GM19467 (cell line): ENCODE data around the gene TMEM255B.
"Not testable (repeated sequence)": the region's sequence is repeated elsewhere in the genome, so short reads cannot be mapped to it uniquely, and the experiment has no call there.

Source experiments
- ATAC-seq: cut with Tn5 transposase; IDR thresholded peaks from one replicate; pipeline ENCODE4 v1.9.1; 2021; ENCODE audit warnings: mild to moderate bottlenecking, moderate library complexity; ENCODE audit not compliant: unreplicated experiment

Gene TMEM255B

DNA sequence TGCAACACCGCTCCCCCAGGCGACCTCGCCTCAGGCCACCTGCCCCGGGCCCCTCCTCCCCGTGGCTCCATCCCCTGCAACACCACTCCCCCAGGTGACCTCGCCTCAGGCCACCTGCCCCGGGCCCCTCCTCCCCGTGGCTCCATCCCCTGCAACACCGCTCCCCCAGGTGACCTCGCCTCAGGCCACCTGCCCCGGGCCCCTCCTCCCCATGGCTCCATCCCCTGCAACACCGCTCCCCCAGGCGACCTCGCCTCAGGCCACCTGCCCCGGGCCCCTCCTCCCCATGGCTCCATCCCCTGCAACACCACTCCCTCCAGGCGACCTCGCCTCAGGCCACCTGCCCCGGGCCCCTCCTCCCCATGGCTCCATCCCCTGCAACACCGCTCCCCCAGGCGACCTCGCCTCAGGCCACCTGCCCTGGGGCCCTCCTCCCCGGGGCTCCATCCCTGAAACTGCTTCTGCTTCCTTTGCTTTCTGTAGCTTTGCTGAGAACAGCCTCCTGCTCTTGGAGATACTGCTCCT, 71.5 kb downstream of the TMEM255B start:
- ATAC-seq = not testable (repeated sequence)

DNA sequence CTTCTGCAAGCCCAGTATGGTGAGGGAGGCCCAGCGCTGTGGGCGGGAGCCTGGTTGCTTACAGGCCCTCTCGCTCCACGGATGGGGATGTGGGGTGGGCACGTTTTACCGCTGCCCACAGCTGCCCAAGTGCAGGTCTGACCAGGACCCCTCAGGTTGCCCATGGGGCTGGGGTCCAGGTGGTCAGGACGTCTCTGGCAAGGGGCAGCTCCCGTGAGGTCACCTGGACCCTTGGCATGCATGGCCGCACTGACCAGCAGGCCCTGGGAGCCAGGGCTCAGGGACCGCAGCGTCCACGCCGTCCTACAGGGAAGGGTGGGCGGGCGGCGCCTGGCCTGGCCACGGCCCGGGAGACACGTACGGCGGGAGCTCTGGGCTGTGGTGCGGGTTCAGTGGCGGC, 72.0 kb downstream of the TMEM255B start:
- no peak for ATAC-seq

DNA sequence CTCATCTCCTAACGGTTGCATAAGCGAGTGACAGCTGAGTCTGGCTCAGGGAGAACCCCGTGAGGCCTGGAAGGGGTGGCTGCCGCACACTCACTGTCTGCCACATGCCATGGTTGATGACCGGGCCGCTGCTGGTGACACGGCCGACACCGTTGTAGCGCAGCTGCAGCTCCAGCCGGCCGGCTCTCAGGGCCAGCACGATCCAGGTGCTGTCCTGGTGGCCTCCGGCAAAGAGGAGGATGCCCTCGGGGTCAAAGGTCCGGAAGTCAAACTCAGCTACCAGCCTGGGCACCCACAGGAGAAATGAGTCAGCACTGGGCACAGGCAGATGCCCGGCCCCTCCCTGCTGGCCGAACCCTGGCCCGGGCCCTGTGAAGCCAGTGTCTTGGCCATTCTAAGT, 73.2 kb downstream of the TMEM255B start:
- ATAC-seq = no peak

DNA sequence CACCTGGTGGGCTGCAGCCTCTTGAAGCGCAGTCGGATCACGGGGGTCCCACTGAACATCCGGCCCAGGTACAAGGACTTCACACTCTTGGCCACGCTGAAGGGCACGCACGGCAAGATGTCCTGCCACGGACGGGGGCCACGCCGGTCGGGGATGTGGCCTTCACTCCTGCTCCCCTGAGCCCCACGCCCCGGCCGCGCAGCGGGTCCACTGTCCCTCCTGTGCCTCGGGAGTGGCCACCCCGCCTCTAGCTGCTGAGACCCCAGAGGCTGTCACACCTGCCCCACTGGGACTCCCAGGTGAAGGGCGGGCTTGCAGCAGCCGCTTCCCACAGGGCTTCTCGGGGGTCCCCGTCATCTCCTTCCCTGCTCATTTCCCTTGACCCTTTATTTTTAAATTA, 73.6 kb downstream of the TMEM255B start:
- ATAC-seq = no peak

DNA sequence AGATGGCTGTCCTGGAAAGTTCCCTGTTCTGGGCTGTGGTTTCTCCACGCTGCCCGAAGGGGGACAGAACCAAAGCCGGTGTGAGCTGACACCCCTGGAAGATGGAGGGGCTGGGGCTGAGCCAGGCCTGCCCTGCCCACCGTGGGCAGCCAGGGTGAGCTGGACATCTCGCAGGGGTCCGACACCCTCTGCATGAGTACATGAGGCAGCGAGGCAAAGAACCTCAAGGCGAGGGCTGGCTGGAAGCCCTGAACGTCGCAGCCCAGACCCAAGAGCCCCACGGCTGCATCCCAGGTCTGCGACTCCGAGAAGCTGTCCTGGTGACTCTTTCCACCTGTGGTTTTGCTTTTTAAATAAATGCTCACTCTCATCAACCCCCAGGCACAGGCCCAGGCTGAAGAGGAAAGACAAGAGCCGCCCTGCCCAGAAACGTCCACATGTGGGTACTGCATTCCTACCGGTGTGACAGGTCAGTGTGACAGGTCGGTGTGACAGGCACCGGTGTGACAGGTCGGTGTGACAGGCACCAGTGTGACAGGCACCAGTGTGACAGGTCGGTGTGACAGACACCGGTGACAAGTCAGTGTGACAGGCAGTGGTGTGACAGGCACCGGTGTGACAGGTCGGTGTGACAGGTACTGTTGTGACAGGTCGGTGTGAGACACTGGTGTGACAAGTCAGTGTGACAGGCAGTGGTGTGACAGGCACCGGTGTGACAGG, 74.2 kb downstream of the TMEM255B start:
- ATAC-seq = no peak

DNA sequence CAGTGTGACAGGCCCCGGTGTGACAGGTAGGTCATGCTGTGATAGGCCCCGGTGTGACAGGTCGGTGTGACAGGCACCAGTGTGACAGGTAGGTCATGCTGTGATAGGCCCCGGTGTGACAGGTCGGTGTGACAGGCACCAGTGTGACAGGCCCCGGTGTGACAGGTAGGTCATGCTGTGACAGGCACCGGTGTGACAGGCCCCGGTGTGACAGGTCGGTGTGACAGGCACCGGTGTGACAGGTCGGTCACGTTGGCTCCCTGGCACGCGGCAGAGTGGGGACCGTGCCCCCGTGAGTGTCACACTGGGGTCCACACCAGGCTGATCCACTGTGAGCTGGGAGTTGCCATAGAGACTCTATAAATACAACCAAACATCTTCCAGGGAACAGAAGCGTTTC, 75.0 kb downstream of the TMEM255B start:
- ATAC-seq = not testable (repeated sequence)

DNA sequence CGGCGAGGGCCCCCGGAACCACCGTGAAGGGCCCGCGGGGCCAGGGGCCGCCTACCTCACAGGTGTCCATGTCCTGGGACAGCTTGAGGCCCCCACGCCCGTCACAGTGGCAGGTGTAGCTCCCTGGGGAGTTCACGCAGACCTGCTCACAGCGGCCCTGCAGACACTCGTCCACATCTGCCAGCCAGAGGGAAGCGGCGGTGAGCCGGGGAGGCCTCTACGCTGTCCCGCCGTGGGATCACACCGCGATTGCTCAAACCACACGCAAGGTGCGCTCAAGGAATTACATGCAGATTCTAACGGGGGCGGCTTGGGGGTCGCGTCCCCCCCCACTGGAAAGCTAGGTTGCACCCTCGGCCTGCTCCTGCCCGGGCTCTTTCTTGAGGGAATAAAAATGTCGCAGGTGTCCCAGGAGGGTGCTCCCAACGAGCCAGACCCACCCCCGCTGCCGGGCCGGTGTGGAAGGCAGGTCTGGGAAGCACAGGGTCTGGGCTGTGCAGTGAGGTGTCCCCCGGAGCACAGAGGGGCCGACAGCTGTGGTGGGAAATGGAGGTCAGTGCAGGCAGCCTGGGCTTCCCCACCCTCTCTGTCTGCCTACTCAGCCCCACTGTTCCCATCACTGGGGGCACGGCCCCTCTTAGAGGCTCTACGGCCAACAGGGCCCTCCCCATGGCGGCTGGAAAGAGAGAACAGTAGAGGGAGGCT, 75.6 kb downstream of the TMEM255B start:
- ATAC-seq = no peak

DNA sequence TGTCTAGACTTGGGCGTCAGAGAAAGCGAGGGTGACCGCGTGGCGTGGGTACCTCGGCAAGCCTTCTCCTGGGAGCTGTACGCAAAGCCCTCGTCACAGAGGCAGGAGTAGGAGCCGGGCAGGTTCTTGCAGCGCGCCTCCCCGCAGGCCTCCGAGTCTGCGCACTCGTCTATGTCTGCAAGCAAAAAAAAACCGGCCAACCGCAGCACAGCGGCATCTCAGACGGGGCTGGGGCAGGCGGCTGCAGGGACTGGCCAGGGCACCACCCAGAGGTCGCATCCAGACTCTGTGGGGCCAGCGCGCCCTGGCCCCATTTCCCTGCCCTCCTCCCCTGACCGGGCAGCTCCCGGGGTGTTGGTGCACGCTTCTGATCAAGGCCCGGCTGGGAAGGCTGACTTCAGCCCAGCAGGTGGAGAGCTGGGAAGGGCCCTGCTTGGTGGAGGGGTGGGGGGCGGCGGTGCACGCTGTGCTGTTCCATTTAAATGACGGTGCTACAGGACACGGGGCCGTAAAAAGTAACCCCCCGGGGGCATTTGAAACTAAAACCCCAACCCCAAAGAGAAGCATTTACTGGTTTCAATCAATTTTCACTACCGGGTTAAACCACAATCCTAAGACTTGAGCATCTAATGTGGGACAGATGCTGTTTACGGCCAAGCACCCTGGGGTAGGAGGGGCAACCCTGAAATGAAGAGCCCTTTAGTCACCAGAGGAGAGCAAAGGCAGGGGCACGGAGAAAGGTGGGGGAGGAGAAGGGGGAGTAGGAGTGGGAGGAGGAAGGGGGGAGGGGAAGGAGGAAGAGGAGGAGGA, 76.6 kb downstream of the TMEM255B start:
- no peak for ATAC-seq

DNA sequence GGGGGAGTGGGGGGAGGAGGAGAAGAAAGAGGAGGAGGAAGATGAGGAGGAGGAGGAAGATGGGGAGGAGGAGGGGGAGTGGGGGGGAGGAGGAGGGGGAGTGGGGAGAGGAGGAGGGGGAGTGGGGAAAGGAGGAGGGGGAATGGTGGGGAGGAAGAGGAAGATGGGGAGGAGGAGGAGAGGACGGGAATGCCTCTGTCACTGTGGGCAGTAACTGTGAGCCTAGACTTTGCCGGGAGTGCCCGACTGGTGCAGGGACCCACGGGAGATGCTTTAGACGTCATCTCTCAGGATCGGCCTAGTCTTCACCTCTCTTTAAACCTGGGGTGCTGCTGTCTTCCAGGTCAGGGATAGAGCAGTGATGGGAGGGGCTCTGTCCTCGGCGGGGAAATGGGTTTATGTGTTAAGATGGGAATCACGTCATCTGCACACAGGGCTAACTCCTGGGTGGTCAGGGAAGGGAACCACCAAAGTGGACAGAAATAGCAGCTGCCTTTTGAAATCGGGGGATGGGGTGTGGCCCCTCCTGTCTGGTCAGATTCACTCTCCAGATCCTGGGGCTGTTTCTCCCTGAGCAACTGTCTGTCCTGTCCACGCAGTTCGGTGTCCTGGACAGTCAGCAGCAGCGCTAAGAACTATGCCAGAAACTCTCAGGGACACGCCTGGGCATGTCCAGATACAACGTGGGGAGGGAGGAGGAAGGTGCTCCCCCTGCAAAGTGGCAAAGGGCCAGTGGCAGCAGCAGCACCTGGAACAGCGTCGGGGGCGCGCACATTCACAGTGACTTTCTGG, 77.9 kb downstream of the TMEM255B start:
- no peak for ATAC-seq

DNA sequence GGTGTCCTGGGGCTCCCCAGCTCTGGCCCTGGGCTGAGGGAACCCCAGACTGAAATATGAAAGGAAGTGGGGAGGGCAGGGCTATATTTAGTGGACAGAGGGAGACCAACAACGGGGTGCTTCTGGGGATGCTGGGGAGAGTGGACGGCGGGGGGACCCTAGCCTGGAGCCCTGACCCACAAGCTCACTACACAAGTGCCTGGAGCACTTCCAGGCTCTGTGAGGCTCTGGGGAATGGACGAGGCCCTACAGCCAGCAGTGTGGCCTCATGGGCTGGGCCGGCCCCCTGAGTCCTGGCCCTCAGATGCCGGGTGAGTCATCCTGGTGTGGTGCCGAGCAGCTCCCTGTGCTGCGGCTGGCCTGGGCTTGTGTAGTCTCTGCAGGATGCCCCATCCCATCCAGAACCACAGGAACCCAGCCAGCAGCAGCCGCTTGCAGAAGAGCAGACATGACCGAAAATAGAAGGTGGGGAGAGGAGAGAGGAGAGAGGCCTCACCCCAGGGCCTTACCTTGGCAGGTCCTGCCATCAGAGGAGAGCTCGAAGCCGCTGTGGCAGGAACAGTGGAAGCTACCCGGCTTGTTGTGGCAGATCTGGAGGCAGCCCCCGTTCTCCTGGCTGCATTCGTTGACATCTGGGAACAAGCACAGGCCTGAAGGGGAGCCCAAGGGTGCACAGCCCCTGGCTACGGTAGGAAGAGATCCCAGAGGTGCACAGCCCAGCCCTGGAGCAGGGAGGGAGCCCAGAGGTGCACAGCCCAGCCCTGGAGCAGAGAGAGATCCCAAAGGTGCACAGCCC, 78.7 kb downstream of the TMEM255B start:
- no peak for ATAC-seq

DNA sequence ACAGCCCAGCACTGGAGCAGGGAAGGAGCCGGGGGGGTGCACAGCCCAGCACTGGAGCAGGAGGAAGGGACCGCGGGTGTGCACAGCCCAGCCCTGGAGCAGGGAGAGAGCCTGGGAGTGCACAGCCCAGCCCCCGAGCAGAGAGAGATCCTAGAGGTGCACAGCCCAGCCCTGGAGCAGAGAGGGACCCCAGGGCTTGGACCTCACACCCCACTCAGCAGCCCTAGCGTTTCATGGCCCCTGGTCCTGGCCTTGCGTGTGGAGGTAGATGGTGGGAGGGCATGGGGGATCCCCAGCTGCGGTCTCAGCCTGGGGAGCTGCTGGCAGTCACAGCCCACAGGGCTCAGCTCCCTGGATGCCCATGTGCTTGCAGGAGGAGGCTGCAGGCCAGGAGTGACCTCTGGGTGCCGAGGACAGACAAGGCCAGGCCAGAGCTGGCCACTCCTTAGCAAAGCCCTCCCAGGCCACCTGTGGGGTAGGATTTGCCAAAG, 79.7 kb downstream of the TMEM255B start:
- no peak for ATAC-seq

DNA sequence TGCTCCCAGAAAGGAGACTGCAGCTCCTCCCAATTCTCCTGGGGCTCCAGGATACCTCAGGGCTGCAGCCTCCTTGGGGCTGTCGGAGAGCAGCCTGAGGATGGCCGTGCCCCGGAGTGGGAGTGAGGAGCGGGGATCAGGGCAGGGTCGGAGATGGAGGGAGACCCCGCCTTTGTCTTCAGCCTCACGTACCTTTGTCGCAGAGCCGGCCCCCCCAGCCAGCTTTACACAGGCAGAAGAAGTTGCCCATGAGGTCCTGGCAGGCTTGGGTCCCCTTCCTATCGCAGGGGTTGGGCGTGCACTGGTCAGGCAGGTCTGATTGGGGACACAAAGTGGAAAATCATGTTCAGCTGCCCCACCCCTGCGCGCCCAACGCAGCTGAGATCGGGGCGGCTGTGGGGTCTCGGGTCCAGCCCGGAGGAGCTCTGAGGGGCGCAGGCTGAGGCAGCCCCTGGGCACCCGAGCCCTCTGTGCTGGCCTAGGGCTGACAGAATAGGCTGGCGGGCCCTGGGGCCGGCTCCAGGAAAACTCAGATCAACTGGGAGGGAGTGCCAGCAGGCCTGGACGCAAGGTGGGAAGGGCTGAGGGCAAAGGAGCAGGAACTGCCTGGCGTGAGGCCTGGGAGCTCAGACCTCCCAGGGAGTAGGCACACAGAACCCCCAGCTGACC, 80.6 kb downstream of the TMEM255B start:
- no peak for ATAC-seq

DNA sequence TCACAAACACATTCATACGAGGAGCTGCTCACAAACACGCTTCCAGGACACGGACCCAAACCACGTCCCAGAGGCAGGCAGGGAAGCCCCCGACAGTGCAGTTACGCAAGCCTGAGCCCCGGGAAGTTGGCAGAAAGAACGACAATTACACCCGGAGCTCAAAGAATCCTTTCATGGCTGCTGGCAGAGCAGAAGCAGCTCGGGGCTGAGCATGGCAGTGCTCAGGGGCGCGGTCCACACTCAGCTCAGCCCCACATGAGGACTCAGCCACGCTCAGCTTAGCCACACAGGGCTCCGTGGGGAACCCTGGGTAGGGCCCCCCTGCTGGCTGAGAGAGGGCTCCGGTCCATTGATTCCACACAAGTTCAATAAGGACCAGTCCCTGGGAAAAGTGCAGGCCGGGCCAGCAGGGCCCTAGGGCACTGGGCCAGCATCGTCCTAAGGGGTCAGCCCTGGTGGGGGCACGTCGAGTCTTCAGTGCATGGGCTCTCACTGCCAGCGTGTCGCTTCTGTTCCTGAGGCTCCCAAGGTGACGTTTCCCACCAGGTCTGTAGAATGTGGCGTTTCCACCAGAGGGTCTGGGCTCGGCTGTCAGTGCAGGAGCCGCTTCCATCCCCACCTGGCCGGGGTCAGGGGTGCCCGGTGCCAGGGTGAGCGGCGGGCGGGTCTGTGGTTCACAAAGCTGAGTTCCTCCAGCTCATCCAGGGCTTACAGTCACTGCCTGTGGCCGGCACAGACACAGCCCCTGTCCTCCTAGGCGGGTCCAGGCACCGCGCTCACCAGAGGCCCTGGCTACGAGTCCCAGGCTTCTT, 81.7 kb downstream of the TMEM255B start:
- ATAC-seq = no peak

DNA sequence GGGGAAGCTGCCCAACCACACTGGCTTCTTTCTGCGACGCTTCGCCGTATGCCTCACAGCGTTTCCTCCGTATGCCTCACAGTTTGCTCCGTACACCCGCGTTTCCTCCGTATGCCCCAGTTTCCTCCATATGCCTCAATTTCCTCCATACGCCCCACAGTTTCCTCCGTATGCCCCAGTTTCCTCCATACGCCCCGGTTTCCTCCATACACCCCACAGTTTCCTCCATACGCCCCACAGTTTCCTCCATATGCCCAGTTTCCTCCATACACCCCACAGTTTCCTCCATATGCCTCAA, 82.3 kb downstream of the TMEM255B start:
- no peak for ATAC-seq

DNA sequence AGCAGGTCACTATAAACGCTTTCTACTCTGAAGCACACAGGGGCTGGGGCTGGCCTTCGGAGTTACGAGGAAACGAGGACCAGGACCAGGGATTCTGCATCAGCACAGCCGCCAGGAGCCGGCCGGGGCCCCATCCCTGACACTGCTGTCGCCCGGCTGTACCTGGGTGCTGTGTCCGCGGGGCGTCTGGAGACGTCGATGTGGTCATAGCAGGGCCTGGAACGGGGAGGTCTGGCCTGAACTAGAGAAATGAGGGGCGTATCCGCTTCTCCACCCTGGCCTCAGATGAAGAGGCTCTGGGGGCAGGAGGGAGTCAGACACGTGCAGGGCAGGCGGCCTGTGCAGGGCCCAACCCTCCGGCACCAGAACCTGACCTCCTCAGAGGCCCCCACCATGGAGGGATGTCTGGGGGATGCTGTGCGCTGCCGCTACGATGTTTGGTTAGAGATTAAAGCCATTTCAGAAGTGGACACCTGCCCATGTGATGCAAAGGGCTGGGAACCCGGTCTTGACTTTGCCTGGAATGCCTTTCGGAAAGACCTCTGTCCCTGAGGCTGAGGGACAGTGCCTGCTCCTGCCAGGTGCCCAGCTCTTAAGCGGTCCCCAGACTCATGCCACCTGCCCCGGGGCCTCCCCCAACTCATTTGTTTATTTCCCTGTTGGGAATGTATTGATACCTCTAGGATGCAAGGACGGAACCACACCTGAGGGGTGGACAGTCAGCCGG, 83.5 kb downstream of the TMEM255B start:
- no peak for ATAC-seq

DNA sequence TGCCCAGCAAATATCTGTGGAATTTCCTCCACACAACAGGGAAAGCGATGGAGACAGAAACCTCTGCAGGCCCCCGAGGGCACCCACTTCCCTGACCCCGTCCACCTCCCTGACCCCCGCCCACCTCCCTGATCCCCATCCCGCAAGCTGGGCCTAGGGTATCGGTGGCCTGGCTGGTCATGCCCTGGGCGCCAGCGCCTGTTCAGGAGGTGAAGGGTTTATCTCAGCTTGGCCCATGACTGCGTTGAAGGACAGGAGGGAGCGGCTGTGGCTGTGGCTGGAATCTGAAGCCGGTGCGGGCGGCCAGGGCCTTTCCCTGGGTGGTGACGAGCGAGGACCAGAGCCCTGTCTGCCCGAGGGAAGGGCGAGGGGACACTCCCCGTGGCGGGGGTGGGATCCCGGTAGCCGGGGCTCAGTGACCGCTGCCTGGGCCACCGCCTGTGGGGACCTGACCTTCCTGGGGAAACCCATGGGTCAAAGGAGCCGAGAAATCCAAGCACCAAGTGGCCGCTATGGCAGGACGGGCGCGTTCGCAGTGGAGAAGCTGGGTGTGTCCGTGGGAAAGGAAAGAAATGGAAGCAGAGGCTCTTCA, 84.1 kb downstream of the TMEM255B start:
- ATAC-seq = no peak

DNA sequence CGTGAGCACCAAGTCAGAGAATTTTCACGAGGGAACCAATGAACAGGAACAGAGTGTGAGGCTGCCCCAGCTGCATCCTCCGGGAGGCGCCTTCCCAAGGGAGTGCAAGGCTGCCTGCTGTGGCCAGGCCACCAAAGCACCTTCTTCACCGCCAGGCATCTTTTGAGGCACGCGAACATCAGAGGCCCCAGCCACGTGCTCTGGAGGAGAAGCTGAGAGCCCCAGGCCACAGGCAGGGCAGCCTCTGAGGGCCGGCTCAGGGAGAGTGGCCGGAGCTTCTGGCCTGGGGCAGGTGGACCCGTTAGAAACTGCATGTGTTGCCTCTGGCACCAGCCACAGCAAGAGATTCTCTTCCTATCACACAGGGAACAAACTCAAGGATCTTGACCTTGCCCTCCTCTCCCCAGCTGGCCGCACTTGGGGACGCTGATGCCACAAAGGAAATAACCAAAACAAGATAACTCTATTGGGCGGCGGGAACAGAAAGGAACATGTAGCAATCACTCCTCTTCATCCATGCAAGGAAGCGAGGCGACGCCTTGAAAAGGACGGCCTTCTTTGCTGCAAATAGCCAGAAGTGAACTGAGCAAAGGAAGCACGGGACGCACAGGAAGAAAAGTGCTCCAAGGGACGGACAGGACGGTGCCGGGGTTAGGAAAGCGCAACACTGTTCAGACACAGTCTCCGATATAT, 85.0 kb downstream of the TMEM255B start:
- no peak for ATAC-seq
